Activated naive CD4-positive, alpha-beta T cell treated with anti-CD3 and anti-CD28 coated beads, Interleukin-2, amount 50 U/mL, for 16 hours (primary cell): ENCODE data around the gene MRPL34.

ENCODE experiments used
- DNase-seq: peaks from one replicate; pipeline ENCODE4 v3.0.0-alpha.2; 2020

The MRPL34 gene

GRCh38 chr19:17347361-17347760 is 41.7 kb downstream of the MRPL34 start:
- no peak for DNase-seq

- no peak for DNase-seq
These were observed 42.2 kb downstream of the MRPL34 start for GRCh38 chr19:17347877-17348276.

GRCh38 chr19:17348700-17349099 is 43.0 kb downstream of the MRPL34 start:
- DNase-seq = no peak

GRCh38 chr19:17351815-17352435 is 46.3 kb downstream of the MRPL34 start:
- no peak for DNase-seq

- no peak for DNase-seq
These were observed 47.1 kb downstream of the MRPL34 start for GRCh38 chr19:17352608-17353280.

GRCh38 chr19:17353386-17353785 is 47.7 kb downstream of the MRPL34 start:
- DNase-seq = no peak
